SU-DHL-6 (cell line): ENCODE data around the gene FTCD.

Experiments used
- EZH2phosphoT487 ChIP-seq: fragments of 200-600 bp; sonication (generic), shearing (Covaris generic); conservative IDR thresholded peaks from 2 replicates; pipeline ENCODE4 v1.6.1; 2018; ENCODE audit warnings: mild to moderate bottlenecking, antibody characterized with exemption, low read length, moderate library complexity, mixed read lengths
- TF ChIP-seq, protein P1 (sequence below): fragments of 200-600 bp; sonication (generic); IDR thresholded peaks from one replicate; pipeline ENCODE4 v1.5.1; 2017; ENCODE audit warnings: antibody characterized with exemption, mild to moderate bottlenecking, low read length, moderate library complexity; ENCODE audit not compliant: insufficient read depth, poor library complexity, severe bottlenecking

GRCh38 chr21:46154155-46154954 lies 1.0 kb downstream of the FTCD start:
- TF ChIP-seq, protein P1, sequence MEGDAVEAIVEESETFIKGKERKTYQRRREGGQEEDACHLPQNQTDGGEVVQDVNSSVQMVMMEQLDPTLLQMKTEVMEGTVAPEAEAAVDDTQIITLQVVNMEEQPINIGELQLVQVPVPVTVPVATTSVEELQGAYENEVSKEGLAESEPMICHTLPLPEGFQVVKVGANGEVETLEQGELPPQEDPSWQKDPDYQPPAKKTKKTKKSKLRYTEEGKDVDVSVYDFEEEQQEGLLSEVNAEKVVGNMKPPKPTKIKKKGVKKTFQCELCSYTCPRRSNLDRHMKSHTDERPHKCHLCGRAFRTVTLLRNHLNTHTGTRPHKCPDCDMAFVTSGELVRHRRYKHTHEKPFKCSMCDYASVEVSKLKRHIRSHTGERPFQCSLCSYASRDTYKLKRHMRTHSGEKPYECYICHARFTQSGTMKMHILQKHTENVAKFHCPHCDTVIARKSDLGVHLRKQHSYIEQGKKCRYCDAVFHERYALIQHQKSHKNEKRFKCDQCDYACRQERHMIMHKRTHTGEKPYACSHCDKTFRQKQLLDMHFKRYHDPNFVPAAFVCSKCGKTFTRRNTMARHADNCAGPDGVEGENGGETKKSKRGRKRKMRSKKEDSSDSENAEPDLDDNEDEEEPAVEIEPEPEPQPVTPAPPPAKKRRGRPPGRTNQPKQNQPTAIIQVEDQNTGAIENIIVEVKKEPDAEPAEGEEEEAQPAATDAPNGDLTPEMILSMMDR, result no peak
- TF ChIP-seq EZH2phosphoT487, result no peak
